ENCODE results near the gene APMAP.

The APMAP gene

GRCh38 chr20:24985802-24986201, 6.7 kb downstream of the APMAP start:
- no peak for DNase-seq

GRCh38 chr20:24984961-24985640, 7.5 kb downstream of the APMAP start:
- DNase-seq: no peak

- no peak for DNase-seq
Observed at GRCh38 chr20:24983896-24984295, 8.7 kb downstream of the APMAP start.

GRCh38 chr20:24981790-24982189, 10.8 kb downstream of the APMAP start:
- no peak for DNase-seq

GRCh38 chr20:24981282-24981681, 11.3 kb downstream of the APMAP start:
- no peak for DNase-seq

- DNase-seq: no peak
Observed at GRCh38 chr20:24980291-24981053, 12.1 kb downstream of the APMAP start.

GRCh38 chr20:24979036-24979960, 13.3 kb downstream of the APMAP start:
- no peak for DNase-seq

- DNase-seq: no peak
Observed at GRCh38 chr20:24978513-24978912, 14.0 kb downstream of the APMAP start.

- no peak for DNase-seq
Observed at GRCh38 chr20:24977797-24978196, 14.8 kb downstream of the APMAP start.

GRCh38 chr20:24977336-24977735, 15.2 kb downstream of the APMAP start:
- no peak for DNase-seq

GRCh38 chr20:24972341-24972740, 20.2 kb downstream of the APMAP start:
- DNase-seq: no peak

- no peak for DNase-seq
Observed at GRCh38 chr20:24971376-24972101, 21.0 kb downstream of the APMAP start.

GRCh38 chr20:24970754-24971153, 21.8 kb downstream of the APMAP start:
- no peak for DNase-seq

GRCh38 chr20:24970030-24970553, 22.5 kb downstream of the APMAP start:
- no peak for DNase-seq

GRCh38 chr20:24969186-24970029, 23.1 kb downstream of the APMAP start:
- DNase-seq: no peak

- DNase-seq: no peak
Observed at GRCh38 chr20:24968278-24968800, 24.2 kb downstream of the APMAP start.

- no peak for DNase-seq
Observed at GRCh38 chr20:24966317-24967012, 26.1 kb downstream of the APMAP start.

- DNase-seq: no peak
Observed at GRCh38 chr20:24965065-24965919, 27.3 kb downstream of the APMAP start.

- no peak for DNase-seq
Observed at GRCh38 chr20:24964506-24964840, 28.1 kb downstream of the APMAP start.
